ENCODE measurements around the gene TBC1D2B.
"Not testable (repeated sequence)": the region's sequence is repeated elsewhere in the genome, so short reads cannot be mapped to it uniquely, and the experiment has no call there.

Gene TBC1D2B

DNA sequence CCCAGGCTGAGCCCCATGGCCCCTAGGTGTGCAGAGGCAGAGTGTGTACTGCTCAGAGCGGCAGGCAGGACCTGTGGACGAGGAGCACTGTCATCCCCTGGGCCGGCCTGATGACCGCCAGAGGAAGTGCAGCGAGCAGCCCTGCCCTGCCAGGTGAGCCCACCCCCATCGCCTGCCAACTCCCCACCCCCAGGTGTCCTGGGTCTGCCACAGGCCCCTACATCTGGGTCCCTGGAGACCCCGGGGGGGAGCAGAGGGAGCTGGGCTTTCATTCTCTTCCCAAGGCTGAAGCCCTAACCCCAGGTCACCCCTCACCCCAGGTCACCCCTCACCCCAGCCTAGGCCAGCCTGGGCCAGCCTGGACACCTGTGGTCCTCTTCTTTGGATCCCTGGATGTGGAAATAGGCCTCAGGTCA, 93.1 kb downstream of the TBC1D2B start:
- Mint-ChIP-seq H3K4me3 (no peak overlapping the region), H3K27ac (no peak overlapping the region), H3K4me1 (peaks cover 18% of the 10 kb centered on the region), H3K36me3 (ENCODE audit: low read depth) (no peaks in the 10 kb centered on the region), H3K9me3 (no peaks in the 10 kb centered on the region), H3K27me3 (ENCODE audit: low read depth) (peaks cover 14% of the 10 kb centered on the region)
- TF ChIP-seq, protein P1, sequence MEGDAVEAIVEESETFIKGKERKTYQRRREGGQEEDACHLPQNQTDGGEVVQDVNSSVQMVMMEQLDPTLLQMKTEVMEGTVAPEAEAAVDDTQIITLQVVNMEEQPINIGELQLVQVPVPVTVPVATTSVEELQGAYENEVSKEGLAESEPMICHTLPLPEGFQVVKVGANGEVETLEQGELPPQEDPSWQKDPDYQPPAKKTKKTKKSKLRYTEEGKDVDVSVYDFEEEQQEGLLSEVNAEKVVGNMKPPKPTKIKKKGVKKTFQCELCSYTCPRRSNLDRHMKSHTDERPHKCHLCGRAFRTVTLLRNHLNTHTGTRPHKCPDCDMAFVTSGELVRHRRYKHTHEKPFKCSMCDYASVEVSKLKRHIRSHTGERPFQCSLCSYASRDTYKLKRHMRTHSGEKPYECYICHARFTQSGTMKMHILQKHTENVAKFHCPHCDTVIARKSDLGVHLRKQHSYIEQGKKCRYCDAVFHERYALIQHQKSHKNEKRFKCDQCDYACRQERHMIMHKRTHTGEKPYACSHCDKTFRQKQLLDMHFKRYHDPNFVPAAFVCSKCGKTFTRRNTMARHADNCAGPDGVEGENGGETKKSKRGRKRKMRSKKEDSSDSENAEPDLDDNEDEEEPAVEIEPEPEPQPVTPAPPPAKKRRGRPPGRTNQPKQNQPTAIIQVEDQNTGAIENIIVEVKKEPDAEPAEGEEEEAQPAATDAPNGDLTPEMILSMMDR (IDR thresholded peaks at IDR 0.05; ENCODE audit: unreplicated experiment in 3 of 3) = no peak

DNA sequence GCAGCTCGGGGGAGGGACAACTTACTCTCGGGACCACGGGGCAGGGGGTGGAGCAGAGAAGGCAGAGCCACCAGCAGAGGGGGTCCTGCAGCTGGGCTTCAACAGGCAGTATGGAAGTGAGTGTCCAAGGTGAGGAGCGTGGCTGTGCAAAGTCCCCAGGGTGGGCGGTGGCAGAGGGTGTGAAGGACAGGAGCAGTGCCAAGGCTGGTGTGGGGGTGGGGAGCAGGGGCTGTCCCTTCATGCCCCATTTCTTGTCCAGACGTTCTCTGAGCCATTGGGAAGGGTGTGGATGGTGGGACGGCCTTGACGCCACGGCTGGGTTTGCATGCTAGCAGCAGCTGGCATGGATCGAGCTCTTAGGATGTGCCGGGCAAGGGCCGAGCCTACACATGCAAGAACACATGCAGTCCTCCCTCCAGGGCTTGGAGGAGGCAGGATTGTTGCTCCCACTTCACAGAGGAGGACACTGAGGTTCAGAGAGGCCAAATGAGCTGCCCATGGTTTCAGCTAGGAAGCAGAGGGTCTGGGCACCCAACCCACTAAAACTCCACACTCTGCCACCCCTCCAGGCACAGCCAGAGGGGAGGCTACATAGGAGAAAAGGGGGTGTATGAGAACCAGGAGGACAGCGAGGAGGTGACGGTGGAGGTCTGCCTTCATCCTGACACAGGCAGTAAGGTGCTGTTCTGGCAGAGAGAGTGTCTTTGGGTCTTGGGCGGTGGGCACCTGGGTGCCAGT, 93.6 kb downstream of the TBC1D2B start:
- H3K27ac Mint-ChIP-seq = peak overlapping the region in 1 of 3 experiments; percentile 39
- H3K27me3 Mint-ChIP-seq (ENCODE audit: low read depth) = peaks cover 14% of the 10 kb centered on the region
- H3K4me3 Mint-ChIP-seq = no peak overlapping the region
- TF ChIP-seq, protein P1 (IDR thresholded peaks at IDR 0.05; ENCODE audit: unreplicated experiment in 3 of 3) = no peak
- H3K4me1 Mint-ChIP-seq = peaks cover 14% of the 10 kb centered on the region
- H3K36me3 Mint-ChIP-seq (ENCODE audit: low read depth) = no peaks in the 10 kb centered on the region
- H3K9me3 Mint-ChIP-seq = no peaks in the 10 kb centered on the region

DNA sequence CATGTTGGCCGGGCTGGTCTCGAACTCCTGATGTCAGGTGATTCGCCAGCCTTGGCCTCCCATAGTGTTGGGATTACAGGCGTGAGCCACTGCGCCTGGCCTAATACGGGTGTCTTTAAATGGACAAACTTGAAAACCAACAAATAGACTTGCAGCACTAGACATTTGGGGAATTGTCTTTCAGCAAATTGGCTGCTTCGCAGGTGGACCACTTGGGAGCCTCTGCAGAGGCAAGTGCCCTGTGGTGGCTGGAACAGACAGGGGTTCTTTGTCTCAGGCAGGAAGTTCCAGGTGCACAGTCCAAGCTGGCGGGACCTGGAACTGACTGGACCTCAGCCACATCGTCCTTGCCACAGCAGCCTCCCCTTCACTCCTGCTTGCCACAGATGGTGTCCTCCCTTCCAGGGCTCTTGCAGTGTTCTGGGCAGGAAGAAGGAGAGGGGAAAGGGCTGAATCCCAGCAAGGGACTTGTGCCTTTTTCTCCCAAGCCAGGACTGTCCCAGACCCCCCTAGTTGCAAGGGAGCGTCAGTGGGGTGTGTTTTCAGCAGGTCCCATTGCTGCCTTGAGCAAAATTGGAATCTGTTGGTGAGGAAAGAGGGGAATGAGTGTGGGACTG, 94.3 kb downstream of the TBC1D2B start:
- TF ChIP-seq, protein P1 (IDR thresholded peaks at IDR 0.05; ENCODE audit: unreplicated experiment in 3 of 3) = no peak
- Mint-ChIP-seq H3K4me3 (no peak overlapping the region), H3K4me1 (peaks cover 10% of the 10 kb centered on the region), H3K9me3 (no peaks in the 10 kb centered on the region), H3K27me3 (ENCODE audit: low read depth) (peaks cover 14% of the 10 kb centered on the region), H3K36me3 (ENCODE audit: low read depth) (no peaks in the 10 kb centered on the region), H3K27ac (peak overlapping the region in 1 of 3 experiments; percentile 39)

DNA sequence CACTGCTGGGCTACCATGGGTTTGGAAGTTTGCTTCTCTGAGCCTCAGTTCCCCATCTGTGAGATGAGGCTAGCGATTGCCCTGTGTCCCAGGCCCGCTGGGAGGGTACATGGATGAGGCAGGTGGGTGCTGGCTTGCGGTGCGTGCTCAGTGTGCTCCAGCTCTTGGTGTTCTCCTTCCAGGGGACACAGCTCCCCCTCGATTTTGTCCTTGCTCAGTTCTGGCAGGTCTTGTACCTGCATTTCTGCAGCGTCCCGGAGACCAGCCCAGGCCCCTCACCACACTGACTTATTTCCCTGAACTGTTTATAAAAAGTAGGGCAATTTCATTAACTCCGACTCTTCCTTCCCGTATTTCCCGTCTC, 95.4 kb downstream of the TBC1D2B start:
- Mint-ChIP-seq H3K4me3 (no peak overlapping the region), H3K9me3 (no peaks in the 10 kb centered on the region), H3K27ac (no peak overlapping the region), H3K36me3 (ENCODE audit: low read depth) (no peaks in the 10 kb centered on the region), H3K4me1 (peaks cover 8% of the 10 kb centered on the region), H3K27me3 (ENCODE audit: low read depth) (peaks cover 14% of the 10 kb centered on the region)
- TF ChIP-seq, protein P1 (IDR thresholded peaks at IDR 0.05; ENCODE audit: unreplicated experiment in 3 of 3) = no peak

DNA sequence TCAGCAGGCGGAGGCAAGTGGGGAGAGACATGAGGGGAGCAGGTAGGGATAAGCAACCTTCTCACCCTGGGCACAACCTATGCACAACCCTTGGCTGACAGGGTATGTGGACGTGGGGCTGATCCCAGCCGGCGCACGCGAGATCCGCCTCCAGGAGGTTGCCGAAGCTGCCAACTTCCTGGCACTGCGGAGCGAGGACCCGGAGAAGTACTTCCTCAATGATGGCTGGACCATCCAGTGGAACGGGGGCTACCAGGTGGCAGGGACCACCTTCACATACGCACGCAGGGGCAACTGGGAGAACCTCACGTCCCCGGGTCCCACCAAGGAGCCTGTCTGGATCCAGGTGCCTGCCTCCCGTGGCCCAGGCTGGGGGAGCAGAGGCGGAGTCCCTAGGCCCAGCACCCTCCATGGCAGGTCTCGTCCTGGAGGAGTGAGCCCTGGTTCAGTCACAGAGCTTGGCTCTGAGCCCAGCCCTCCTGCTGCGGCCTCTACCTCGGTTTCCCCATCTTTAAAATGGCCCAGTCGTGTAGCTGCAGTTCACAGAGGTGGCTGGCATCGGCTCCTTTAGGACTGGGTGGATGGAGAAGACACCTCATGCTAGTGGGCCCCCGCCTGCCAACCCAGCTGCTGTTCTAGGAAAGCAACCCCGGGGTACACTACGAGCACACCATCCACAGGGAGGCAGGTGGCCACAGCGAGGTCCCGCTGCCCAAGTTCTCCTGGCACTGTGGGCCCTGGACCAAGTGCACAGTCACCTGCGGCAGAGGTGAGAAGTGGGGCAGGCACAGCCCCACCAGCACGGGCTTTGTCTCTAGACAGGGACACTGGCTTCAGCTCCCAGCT, 96.0 kb downstream of the TBC1D2B start:
- Mint-ChIP-seq H3K27ac (no peak overlapping the region), H3K4me3 (no peak overlapping the region), H3K36me3 (ENCODE audit: low read depth) (no peaks in the 10 kb centered on the region), H3K9me3 (no peaks in the 10 kb centered on the region), H3K4me1 (peaks cover 8% of the 10 kb centered on the region), H3K27me3 (ENCODE audit: low read depth) (peaks cover 14% of the 10 kb centered on the region)
- TF ChIP-seq, protein P1 (IDR thresholded peaks at IDR 0.05; ENCODE audit: unreplicated experiment in 3 of 3) = no peak

DNA sequence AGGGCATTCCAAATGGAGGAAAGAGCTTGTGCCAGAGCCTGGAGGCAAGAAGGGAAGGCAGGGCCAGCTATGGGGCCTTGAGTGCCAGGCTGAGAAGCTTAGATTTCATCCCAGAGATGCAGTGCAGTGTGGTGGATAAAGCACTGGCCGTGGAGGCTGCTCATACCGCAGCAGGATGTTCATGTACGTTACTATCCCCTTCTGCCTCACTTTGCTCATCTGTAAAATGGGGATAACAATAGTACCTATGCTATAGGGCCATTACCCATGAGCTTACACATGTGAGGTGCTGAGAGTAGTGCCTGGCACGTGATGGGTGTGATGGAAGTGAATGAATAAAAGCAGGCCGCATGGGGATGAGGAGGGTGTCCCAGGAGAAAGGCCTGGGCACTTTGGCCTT, 96.8 kb downstream of the TBC1D2B start:
- not testable (repeated sequence) for H3K27ac Mint-ChIP-seq
- peaks cover 14% of the 10 kb centered on the region for H3K27me3 Mint-ChIP-seq (ENCODE audit: low read depth)

More for the DNA sequence above, 96.8 kb downstream of the TBC1D2B start:
- H3K4me1 Mint-ChIP-seq; H3K36me3 Mint-ChIP-seq (ENCODE audit: low read depth); H3K9me3 Mint-ChIP-seq; H3K4me3 Mint-ChIP-seq: not testable (repeated sequence)
